Motor neuron (in vitro differentiated cells): ENCODE data around the gene TRPT1. TPM values are rescaled to one million over a fixed set of nuclear protein-coding genes. Genes with fewer than 3 reads are reported as not detected.

ENCODE experiments used
- ATAC-seq, 8 experiments: fragments of 200-7000 bp; cut with Tn5 transposase; replicated peaks in 6 of 8; 2 replicates each; pipeline ENCODE4 v1.8.0; 2021; ENCODE audit warnings: mild to moderate bottlenecking in 8 of 8, moderate library complexity in 8 of 8
- H3K27ac ChIP-seq, 2 donors: fragments of 250-450 bp; sonication (Bioruptor Pico); 2 replicates each; pipeline ENCODE4 v1.9.0; 2021; ENCODE audit warnings: antibody characterized with exemption in 2 of 2, mild to moderate bottlenecking in 2 of 2, moderate library complexity in 1 of 2
- H3K4me1 ChIP-seq, 2 donors: fragments of 250-450 bp; sonication (Bioruptor Pico); replicated peaks in 1 of 2; 2 replicates each; pipeline ENCODE4 v1.6.1; 2021; ENCODE audit warnings: antibody characterized with exemption in 2 of 2, mild to moderate bottlenecking in 2 of 2, moderate library complexity in 1 of 2
- H3K4me3 ChIP-seq, 5 donors: fragments of 250-450 bp; sonication (Bioruptor Pico); 2 replicates each; pipeline ENCODE4 v1.9.0; 2021; ENCODE audit warnings: antibody characterized with exemption in 5 of 5, mild to moderate bottlenecking in 5 of 5, moderate library complexity in 4 of 5
- WGBS, 10 experiments: fragments of 450-650 bp; shearing (Covaris generic); methylation state at CpG; one replicate each; pipeline ENCODE4 v1.0.0; 2022; 5-methylcytosine and 5-hydroxymethylcytosine counted together
- in situ Hi-C, 9 experiments: fragments of 400-800 bp; cut with MboI; loops; one replicate each; pipeline ENCODE4 v1.15.0; 2021; ENCODE audit warnings: low sequenced_read_pairs in 9 of 9, low pct_unique_long_range_greater_than_20kb in 2 of 9; ENCODE audit not compliant: unreplicated experiment in 9 of 9
- total RNA-seq, 8 experiments: library from RNA; unstranded; fragments of 300-600 nt; gene quantifications; 2 replicates each; pipeline versions ENCODE4 v1.2.3 to v1.2.4, GENCODE V29; 2022

TRPT1 gene
- total RNA-seq, 8 experiments from 2014 or later, result 31.8 to 59.9 (median 35.5) TPM

GRCh38 chr11:64178203-64178602, 47.8 kb downstream of the TRPT1 start:
- WGBS, 10 experiments, result 80 to 100% (median 93%) methylated on average over 1 of the region's 1 CpG; no CpG with 5 or more reads in 6 of the 10 experiments
- H3K4me1 ChIP-seq, result peaks cover 19 to 20% of the 10 kb centered on the region in 2 donors
- in situ Hi-C loops, result no loop called here
- no peak for ATAC-seq
- no peak overlapping the region for H3K27ac ChIP-seq
- H3K4me3 ChIP-seq, result no peak overlapping the region

- Histone ChIP-seq H3K4me1 (peaks cover 12 to 15% of the 10 kb centered on the region in 2 donors), H3K27ac (no peak overlapping the region), H3K4me3 (no peak overlapping the region)
- in situ Hi-C loops, result no loop called here
- ATAC-seq, result no peak
- WGBS, 10 experiments, result 74 to 100% (median 90%) methylated on average over 2 to 6 of the region's 8 CpGs; no CpG with 5 or more reads in 3 of the 10 experiments
Observed at GRCh38 chr11:64176751-64177150, 49.2 kb downstream of the TRPT1 start.

Other genes starting within 250 kb of the TRPT1 start
- 10 to 100 TPM; 39.8 to 80.0 (median 53.7) TPM for gene OTUB1, start 239.7 kb downstream of the TRPT1 start, total RNA-seq
- 10 to 100 TPM in 1 of 8 experiments, 1 to 10 TPM in 6, under 1 TPM in 1; 0.31 to 10.1 (median 3.6) TPM for gene FLRT1, start 190.3 kb downstream of the TRPT1 start, total RNA-seq
- 10 to 100 TPM; 10.2 to 47.7 (median 16.6) TPM for gene MACROD1, start 60.1 kb downstream of the TRPT1 start, total RNA-seq
- gene STIP1, start 40.0 kb downstream of the TRPT1 start, total RNA-seq, result 100 to 1,000 TPM; 110 to 251 (median 163) TPM
- 1 to 10 TPM in 7 of 8 experiments, under 1 TPM in 1; 0.63 to 3.2 (median 2.2) TPM for gene FERMT3, start 19.5 kb downstream of the TRPT1 start, total RNA-seq
- gene NUDT22, start 88 bp upstream of the TRPT1 start, total RNA-seq, result 10 to 100 TPM; 17.3 to 65.4 (median 35.4) TPM
- 10 to 100 TPM; 13.2 to 51.7 (median 26.9) TPM for gene DNAJC4, start 4.4 kb upstream of the TRPT1 start, total RNA-seq
- 10 to 100 TPM; 21.2 to 72.8 (median 30.3) TPM for gene VEGFB, start 8.4 kb upstream of the TRPT1 start, total RNA-seq
- gene FKBP2, start 14.9 kb upstream of the TRPT1 start, total RNA-seq, result 100 to 1,000 TPM in 3 of 8 experiments, 10 to 100 TPM in 5; 61.8 to 156 (median 85.0) TPM
- gene PPP1R14B, start 20.8 kb upstream of the TRPT1 start, total RNA-seq, result 100 to 1,000 TPM in 5 of 8 experiments, 10 to 100 TPM in 3; 81.6 to 289 (median 142) TPM
- gene PLCB3, start 25.3 kb upstream of the TRPT1 start, total RNA-seq, result 10 to 100 TPM in 4 of 8 experiments, 1 to 10 TPM in 4; 5.6 to 29.5 (median 9.8) TPM
- 100 to 1,000 TPM in 1 of 8 experiments, 10 to 100 TPM in 7; 38.6 to 119 (median 65.6) TPM for gene BAD, start 58.5 kb upstream of the TRPT1 start, total RNA-seq
- 10 to 100 TPM; 18.9 to 37.6 (median 22.5) TPM for gene GPR137, start 59.7 kb upstream of the TRPT1 start, total RNA-seq
- under 1 TPM in 5 of 8 experiments, not detected in 3; 0.25 to 0.78 (median 0.61) TPM for gene KCNK4, start 65.1 kb upstream of the TRPT1 start, total RNA-seq
- gene CATSPERZ, start 74.2 kb upstream of the TRPT1 start, total RNA-seq, result 1 to 10 TPM in 3 of 8 experiments, under 1 TPM in 2, not detected in 3; 0.76 to 1.9 (median 1.2) TPM
- 10 to 100 TPM in 7 of 8 experiments, 1 to 10 TPM in 1; 9.3 to 75.7 (median 19.1) TPM for gene ESRRA, start 79.3 kb upstream of the TRPT1 start, total RNA-seq
- gene TRMT112, start 91.4 kb upstream of the TRPT1 start, total RNA-seq, result 100 to 1,000 TPM; 169 to 349 (median 254) TPM
- gene PRDX5, start 91.9 kb upstream of the TRPT1 start, total RNA-seq, result 100 to 1,000 TPM; 218 to 801 (median 352) TPM
- 1 to 10 TPM in 7 of 8 experiments, under 1 TPM in 1; 0.90 to 8.6 (median 3.0) TPM for gene CCDC88B, start 114.0 kb upstream of the TRPT1 start, total RNA-seq
- gene RPS6KA4, start 133.0 kb upstream of the TRPT1 start, total RNA-seq, result 10 to 100 TPM in 4 of 8 experiments, 1 to 10 TPM in 4; 5.0 to 48.1 (median 12.3) TPM